Activated CD8-positive, alpha-beta memory T cell treated with anti-CD3 and anti-CD28 coated beads, Interleukin-2, amount 50 U/mL, for 1 hour (primary cell): ENCODE measurements around the gene EIF3K.
"Not testable (repeated sequence)": the region's sequence is repeated elsewhere in the genome, so short reads cannot be mapped to it uniquely, and the experiment has no call there.

ENCODE experiments used
- DNase-seq: peaks from one replicate; pipeline ENCODE4 v3.0.0-alpha.2; 2020; ENCODE audit errors: extremely low read depth

EIF3K gene

GRCh38 chr19:38617764-38618589 is 1.0 kb upstream of the EIF3K start, which contains the start of gene MAP4K1:
TSS of gene MAP4K1 (minus strand) at chr19:38617953. CDS start at chr19:38617895, 58 bp downstream.
- DNase-seq, result no peak

GRCh38 chr19:38619361-38620174 is 580 bp downstream of the EIF3K start:
- no peak for DNase-seq

DNA sequence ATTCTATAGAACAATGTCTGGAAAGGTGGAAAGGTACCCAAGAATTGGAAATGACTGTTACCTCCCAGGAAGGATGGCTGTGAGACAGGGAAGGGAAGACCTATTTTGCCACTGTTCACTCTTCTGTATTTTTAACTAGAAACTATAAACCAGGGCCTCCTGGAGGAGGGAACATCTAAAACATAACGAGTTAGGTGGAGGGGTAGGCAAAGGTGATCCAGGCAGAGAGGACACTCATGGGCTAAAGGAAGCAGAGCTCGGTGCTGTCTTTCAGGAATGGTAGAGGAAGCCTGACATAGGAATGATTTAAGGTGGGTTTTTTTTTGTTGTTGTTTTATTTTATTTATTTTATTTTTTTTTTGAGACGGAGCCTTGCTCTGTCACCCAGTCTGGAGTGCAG is 5.8 kb downstream of the EIF3K start:
- no peak for DNase-seq

- no peak for DNase-seq
Measured at GRCh38 chr19:38626401-38626800, 7.4 kb downstream of the EIF3K start.

GRCh38 chr19:38629568-38629967 is 10.6 kb downstream of the EIF3K start:
- DNase-seq, result no peak

DNA sequence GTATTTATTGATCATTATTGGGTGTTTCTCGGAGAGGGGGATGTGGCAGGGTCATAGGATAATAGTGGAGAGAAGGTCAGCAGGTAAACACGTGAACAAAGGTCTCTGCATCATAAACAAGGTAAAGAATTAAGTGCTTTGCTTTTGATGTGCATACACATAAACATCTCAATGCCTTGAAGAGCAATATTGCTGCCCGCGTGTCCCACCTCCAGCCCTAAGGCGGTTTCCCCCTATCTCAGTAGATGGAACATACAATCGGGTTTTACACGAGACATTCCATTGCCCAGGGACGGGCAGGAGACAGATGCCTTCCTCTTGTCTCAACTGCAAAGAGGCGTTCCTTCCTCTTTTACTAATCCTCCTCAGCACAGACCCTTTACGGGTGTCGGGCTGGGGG is 12.3 kb downstream of the EIF3K start:
- not testable (repeated sequence) for DNase-seq

- DNase-seq, result not testable (repeated sequence)
Measured at GRCh38 chr19:38631811-38632475, 13.0 kb downstream of the EIF3K start.

DNA sequence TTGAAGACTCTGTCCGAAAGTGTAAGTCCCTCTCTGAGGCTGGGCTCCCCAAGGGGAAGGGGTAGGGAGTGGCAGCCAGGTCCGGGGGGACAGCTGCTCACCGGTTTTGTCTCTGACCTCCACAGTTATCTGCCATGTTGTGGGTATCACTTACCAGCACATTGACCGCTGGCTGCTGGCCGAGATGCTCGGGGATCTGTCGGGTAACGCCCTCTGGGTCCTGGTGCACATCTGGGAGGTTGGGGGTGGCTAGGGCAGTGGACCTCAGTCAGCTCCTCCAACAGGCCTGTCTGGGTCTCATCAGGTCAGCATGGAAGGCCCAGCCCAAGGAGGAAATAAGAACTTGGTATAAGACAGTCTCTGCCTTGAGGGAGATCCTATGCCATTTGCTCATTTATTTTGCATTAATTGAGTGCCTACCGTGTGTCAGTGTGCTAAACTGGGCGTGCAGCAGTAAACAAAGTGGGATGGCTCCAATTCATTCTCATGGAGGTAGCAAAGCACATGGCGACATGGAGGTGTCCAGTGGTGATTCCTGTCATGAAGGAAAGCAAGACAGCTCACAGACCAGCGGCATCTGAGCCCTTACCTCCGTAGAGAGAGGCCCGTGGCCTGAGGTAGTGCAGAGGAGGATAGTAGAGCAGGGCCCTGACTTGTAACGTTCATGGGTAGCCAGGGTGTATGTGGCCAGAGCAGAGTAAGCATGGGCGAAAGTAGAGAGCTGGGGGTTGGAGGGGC is 13.7 kb downstream of the EIF3K start:
- DNase-seq, result no peak

GRCh38 chr19:38634757-38635482 is 15.9 kb downstream of the EIF3K start:
- no peak for DNase-seq

DNA sequence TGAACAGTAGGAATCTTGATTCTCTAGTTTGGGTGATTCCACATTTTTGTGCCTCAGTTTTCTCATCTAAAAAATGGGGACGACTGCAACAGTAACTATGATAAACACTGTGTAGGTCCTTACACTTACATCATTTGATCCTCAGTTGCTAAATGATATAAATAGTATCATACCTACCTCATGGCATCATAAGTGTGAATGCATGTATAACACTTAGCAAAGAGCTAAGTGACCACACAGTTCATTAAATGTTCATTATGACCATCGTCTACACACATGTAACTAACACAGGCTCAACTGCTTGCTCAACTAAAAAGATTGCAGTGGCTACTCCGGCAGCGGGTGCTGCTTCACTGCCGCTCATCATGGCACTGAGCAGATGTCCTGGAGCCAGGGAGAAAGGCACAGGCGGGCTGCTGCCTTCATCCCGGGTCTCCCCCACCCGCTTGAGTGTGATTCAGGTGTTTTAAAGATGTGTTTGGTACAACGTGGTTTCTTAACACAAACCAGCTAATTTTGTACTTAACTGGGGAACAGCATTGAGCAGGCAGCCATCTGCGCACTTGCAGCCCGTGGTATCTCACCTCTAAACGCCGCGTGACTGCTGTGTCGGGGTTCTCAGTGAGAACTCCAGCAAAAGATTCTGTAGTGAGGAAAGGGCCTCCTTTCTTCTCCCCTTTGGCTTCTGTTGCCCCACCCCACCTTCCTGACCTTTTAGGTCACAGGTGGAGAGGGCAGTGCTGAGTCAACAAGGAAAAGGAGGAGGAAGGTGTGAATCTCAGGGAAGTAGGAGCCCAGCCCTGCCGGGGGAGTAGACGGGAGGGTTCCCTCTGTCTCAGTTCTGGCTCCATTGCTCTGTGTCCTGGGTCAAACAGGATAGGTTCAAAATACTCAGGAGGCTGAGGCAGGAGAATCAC is 16.8 kb downstream of the EIF3K start:
- DNase-seq, result no peak

- DNase-seq, result no peak
Measured at GRCh38 chr19:38638461-38638860, 19.5 kb downstream of the EIF3K start.

DNA sequence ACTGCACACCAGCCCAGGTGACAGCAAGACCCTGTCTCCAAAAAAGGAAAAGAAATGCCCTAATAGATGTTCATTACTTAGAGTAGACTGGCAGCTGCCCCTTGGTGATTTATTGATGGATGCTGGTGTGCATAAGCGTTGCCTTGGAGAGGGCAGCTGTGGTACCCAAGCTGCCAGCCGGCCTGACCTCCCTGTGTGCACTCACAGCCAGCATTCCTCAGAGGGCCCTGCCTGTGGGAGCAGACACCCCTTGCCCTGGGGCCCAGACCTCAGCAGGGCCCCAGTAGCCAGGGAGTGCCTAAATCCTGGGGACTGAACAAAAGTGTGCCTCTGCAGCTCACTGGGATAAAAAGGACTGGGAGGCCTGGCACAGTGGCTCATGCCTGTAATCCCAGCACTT is 20.7 kb downstream of the EIF3K start:
- DNase-seq, result no peak

- no peak for DNase-seq
Measured at GRCh38 chr19:38640368-38640767, 21.4 kb downstream of the EIF3K start.

DNA sequence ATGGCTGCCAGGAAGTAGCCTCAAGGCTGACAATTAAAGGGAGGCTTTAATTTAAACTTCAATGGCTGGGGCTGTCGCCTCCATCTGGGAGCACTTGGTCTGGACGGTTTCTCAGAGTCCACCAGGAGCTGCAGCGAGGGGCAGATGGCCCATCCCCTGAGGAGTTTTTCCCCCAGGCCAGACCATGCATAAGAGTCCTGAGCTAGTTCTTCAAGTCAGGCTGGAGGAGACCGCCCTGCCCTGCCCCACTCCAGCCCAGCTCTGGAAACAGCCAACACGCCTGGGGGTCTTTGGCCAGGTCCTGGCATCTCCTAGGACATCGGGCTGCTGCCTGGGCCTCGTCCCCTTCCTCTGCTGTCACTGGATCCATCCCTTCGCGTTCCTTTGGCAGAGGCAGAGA is 23.2 kb downstream of the EIF3K start:
- DNase-seq, result no peak

DNA sequence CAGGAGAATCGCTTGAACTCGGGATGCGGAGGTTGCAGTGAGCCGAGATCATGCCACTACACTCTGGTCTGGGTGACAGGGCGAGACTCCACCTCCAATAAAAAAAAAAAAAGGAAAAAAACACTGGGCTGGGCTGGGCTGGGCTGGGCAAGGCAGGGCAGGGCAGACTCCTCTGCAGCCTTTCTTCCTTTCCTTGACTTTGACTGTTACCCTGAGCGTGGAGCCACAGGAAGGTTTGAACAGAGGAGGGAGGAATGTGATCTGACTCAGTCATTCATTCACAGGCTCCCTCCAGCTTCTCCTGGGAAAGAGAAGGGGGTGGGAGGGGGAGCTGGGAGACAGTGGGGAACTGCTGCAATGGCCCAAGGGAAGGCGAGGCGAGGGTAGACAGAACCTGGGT is 25.7 kb downstream of the EIF3K start:
- no peak for DNase-seq

DNA sequence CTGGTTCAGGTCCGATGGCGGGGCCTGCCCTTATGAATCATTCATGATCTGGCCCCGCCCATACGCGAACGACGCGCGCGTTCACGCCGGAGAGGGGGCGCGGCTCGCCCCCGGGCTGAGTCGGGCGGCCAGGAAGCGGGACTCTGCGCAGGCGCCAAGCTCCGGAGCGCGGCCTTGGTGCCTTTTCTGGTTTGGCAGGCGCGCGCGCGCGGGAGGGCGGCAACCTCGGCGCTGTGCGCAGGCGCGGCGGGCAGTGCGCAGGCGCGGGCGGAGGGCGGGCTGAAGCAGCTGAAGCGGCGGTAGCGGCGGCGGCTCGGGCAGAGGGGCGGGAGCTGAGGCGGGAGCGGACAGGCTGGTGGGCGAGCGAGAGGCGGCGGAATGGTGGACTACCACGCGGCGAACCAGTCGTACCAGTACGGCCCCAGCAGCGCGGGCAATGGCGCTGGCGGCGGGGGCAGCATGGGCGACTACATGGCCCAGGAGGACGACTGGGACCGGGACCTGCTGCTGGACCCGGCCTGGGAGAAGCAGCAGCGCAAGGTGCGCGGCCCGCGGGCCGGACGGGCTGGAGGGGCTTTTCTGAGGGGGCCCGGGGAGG is 28.5 kb downstream of the EIF3K start, which contains the start of gene ACTN4:
ACTN4 (plus strand) TSS at position 282 of the 598 bp plus-strand sequence; CDS start at position 379, 97 bp downstream.
- DNase-seq, result peak; percentile 93

DNA sequence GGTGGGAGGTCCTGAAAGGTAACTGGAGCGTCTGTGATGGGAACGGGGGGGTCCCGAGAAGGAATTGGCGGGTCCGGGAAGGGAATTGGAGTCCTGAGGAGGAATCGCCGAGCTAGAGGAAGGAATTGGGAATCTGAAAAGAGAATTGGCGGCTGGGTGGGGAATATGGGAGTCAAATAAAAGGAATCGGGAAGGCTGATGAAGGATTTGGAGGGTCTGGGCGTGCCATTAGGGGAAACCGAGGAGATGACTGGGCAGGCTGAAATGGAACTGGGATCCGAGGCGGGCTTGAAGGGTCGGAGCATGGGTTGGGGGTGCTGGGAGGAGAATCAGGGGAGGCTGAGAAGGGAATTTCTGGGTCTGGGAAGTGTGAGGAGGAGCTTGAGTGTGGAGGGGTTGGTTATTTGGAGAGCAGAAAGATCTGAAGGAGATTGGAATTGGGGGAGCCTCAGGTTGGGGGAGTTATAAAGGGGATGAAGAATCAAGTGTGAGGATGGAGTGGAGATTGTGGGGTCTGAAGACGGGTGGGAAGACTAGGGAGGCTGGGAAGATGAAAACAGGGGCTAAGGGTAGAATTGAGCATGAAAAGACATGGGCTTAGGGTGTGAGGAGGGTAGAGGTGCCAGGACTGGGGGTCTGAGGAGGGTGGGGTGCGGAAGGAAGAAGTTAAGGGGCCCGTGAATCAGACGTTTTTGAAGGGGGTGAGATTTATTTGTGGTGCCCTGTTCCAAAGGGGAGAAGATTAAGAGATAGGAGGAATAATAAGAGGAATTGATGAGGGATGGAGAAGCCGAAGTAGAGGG is 29.2 kb downstream of the EIF3K start:
- DNase-seq, result no peak

GRCh38 chr19:38648769-38649304 is 29.8 kb downstream of the EIF3K start:
- no peak for DNase-seq
